HG02938 (cell line): Measurements from ENCODE around the gene ANXA3.

Experiments
- ATAC-seq: cut with Tn5 transposase; IDR thresholded peaks from one replicate; pipeline ENCODE4 v1.9.1; 2021; ENCODE audit warnings: mild to moderate bottlenecking, moderate library complexity; ENCODE audit not compliant: unreplicated experiment

The ANXA3 gene

DNA sequence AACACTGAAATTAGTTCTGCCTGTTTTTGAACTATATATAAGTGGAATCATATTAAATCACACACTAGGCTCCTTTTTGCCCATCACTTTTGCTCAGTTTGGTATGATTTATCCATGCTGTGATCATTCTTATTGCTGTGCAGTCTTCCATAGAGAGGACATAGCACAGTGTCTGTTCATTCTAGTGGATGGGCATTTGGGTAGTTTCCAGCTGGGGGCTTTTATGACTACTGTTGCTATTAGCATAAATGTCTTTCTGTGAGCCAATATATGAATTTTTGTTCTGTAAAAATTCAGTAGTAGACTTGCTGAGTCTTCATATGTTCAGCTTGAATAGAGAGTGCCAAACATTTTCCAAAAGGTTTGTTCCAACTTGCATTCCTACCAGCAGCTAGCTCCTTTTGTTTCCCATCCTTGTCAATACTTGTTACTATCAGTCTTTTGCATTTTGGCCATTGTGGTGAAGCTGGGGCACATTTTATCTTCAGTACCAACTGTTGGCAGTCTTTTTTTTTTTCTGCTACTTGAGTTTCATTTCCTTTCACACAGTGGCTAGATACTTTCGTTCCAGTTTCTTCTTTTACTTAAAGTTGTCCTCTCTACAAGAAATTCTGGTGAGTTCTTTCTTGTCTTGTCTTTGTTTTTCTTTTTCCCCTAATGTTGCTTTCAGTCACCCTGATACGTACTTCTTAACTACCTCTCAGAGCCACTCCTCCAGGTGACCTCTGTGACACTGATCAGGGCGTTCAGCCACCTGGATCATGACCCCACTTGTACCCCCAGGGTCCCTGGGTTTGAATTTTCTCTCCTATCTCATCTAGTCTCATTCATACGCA lies 87.0 kb downstream of the ANXA3 start:
- peak; percentile 80 for ATAC-seq

DNA sequence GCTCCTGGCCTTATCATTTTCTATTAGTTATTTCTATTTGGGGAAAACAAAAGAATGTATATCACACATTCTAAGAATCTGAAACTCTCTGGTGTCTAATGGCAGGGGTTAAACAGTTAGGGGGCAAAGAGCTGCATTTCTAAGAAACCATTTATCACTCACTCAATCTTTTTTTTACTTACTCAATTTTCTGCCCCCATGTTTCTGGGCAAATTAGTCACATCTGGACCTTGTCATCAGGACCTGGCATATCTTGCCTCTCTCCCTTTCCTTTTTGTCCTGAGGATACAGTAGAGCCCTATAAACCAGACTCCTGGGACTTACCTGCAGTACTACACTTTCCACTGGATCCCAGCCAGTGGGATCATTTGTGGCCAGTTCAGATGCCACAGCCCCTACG lies 89.1 kb downstream of the ANXA3 start:
- ATAC-seq = no peak

DNA sequence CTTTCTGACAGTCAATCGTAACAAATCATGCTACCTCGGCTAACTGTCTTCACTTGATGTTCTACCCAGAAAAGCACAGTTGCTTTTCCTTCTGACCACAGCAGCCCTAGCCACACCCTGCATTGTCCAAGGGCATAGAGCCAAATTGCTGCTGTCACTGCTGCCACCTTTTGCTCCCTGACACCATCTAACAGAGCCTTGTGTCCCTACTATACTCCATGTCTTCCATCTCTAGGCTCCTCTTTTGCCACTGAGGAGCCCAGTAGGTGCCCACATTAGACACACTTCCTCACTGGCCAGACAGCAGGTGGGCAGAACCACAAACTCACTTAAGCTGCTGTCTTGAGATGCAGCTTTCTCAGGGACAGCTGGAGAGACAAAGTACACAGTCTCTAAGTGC lies 91.4 kb downstream of the ANXA3 start:
- ATAC-seq = no peak

DNA sequence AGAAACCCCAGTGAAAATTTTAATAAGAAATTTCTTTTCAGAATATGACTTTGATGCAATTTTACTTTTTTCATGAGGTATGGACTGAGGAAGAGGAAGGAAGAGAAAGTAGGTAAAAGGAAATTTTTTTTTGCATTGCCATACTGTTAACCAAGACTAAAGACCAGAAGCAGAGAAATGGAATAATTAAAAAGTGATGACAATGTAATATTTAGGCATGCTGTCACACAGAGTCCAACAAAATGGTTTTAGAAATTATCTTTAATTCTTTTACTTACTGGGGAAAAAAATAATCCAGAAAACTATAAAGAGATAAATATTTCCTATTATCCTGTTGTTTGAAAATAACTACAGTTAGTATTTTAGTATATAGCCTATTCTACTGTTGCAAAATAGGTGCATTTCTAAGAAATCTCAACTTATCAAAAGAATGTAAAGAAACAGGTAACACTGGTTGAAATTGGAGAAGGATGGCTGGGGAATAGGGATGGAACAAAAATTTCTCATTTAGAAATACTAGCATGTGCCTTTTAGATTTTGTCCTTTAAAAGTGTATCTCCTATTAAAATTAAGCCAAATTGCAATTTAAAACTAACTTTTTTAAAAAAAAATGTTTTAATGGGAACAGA lies 92.6 kb downstream of the ANXA3 start:
- no peak for ATAC-seq

DNA sequence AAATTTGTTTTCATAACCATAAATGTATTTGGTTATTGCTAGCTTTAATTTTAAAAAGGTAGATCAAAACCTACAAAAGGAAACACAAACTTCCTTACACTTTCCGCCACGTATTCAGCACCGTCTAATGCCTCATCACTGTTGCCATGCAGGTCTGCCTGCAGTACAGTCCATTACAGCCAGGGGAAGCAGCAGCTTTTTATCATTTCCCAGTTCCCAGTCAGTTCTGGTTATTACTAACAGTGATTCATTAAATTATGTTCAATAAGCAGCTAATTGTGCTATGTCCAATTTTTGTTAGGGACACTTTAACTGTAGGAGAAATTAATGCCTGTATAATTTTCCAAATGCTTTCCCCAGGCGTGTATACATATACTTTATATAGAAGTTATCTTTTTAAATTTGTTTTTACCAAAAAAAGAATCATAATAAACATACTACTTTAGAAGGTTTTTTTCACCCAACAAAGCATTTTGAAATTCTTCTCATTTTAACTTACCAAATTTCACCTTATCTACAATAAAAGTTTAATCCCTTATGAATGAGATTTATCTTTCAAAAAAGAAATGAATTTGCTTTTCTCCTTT lies 93.3 kb downstream of the ANXA3 start:
- peak; percentile 94 for ATAC-seq

DNA sequence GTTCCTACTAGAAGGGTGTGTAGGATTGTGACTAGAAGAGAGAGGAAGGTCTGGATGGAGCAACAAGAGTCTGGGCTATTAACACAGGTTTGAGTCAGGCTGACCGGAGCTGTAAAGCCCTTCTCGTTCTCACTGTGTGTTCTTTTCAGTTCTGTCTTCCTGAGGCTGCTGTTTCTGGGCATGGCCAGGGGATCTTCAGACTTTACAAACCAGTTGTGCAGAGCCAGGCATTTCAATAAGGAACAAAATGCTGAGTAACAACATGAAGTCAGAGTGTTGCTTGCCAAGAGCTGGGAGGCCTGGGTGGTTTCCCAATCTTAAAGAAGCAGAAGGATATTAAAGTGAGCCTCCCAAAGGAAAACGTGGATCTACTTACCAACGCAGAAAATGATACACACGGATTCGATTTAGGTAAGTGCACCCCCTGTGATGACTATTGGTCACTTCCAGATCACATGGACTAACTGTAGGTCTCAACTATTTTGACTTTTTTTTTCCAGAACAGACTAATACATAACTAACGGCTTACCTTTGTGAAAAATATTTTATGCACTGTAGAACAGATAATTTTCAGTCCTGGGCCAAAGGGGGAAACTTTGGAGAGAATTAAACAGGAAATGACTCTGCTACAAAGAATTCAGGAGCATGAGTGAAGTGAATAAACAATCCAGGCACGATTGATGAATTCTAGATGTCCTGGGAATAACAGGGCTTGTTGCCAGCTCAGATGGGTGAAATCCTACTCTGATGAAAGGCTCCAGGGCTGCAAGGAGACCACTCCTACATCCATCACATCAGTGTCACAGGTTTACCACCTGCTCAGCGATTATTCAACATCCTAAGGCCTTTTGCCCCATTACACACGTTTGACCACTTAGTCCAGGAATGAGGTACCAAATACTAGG lies 94.5 kb downstream of the ANXA3 start:
- ATAC-seq = no peak

DNA sequence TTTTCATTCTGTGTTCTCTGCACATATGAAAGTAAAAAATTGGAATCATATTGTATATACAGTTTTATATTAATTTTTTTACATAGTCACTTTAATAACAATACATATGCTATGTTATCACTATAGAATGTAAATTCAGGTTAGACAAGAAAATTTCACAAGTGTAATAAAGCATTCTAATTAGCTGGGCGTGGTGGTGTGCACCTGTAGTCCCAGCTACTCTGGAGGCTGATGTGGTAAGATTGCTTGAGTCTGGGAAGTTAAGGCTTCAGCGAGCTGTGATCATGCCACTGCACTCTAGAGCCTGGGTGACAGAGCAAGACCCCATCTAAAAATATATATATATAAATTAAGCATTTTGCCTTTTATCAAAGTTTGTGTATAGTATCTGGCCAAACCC lies 95.7 kb downstream of the ANXA3 start:
- ATAC-seq = no peak

DNA sequence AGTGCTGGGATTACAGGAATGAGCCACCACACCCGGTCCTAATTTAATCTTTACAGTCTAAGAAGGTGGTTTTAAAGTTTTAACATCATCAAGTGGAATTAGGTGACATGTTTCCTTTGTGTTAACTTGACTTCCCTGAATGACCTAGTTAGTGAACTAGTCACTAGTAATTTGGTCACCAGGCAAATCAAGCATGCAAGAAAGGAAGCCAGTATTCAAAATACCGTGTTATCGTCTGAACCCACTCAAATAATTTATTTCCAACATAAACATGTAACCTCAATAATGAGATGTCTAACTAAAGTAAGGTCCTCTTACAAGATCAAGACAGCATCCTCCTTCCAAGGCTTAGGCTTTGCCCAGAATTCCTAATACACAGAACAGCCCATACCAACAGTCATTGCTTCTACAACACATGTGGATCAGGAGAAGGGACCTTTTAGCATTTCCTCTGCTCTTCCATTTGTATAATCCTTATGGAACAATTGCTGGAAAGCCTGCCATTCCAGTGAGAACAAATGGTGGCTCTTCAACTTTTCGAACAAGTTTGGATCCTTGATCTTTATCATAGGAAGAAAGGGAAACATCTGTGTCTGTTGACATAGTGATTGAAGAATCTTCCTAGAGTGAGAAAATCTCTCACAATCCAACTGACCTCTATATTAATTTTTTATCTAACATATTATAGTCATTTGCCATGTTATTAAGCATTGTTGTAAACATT lies 97.2 kb downstream of the ANXA3 start:
- no peak for ATAC-seq

DNA sequence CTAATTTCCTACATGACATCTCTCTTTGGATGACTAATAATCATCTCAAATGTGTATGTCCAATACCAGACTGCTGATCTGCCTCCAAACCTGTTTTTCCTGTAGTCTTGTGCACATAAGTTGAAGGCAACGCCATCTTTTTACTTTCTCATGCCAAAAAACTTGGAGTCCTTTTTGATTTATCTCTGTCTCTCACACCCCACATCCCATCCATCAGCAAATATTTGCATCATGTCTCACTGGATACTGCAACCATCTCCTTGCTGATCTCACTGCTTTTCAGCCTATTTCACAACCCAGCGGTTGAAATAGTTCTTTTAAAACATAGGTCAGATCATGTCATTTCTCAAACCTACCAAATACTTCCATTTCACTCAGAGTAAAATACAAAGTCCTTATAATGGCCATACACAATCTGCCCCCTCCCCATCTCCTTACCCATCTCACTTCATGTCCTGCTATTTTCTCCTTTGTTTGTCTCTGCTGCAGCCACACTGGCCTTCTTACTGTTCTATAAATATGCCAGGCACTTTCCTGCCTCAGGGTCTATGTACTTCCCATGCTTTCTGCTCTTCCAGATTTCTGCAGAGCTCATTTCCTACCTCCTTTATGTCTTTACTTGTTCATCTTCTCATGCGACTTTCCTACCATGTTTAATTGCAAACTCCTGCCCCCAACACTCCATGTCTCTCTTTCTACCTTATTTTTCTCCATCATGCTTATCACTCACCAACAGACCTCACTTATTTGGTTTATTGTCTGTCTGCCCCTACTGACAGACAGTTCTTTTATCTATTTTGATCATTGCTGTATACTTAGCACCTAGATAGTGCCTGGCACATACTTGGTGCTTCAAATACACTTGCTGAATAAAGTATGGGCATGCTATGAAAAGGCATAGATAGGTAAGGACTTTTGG lies 98.8 kb downstream of the ANXA3 start:
- no peak for ATAC-seq

DNA sequence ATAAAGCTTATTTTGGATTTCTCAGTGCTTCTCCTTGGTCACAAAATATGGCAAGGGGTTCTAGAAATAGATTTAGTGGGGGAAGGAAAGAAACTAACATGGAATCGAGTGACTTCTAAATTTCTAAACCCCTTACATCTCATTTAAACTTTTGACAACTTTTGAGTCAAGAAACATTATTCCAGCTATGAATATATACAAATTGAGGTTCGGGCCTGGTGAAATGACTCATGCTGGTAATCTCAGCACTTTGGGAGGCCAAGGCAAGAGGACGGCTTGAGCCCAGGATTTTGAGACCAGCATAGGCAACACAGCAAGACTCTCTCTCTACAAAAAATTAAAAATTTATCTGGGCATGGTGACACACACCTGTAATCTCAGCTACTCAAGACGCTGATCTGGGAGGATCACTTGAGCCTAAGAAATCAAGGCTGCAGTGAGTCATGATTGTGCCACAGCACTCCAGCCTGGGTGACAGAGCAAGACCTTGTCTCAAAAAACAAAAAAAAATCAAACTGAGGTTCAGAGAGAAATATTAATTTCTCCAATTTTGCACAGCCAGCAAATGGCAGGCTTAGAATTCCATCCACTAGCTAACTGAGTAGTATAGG lies 99.8 kb downstream of the ANXA3 start:
- no peak for ATAC-seq

DNA sequence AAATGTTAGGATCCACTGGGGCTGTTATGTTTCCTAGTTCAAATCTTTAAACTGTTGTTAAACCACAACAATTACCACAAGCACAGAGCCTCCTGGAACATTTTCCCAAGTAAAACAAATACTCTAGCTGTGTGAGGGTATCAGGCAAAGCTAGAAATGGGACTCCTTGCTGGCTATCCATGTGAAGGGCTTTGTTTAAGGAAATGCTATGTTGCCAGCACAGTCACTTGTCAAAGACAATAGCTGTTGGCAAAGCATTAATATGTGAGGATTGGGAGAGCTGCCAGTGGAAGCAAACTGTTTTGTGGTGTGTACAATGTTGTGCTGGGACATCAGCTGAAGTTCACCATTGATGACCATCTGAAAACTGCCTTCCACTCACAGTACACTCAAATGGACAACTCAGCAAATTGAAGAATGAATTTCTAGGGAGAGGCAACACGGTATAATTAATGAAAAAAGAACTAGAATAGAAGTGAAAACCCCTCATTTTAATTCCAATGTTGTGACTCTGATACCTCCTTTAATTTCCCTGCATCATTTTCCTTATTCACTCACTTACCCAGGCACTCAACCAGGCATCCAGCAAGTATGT lies 100.8 kb downstream of the ANXA3 start:
- no peak for ATAC-seq

DNA sequence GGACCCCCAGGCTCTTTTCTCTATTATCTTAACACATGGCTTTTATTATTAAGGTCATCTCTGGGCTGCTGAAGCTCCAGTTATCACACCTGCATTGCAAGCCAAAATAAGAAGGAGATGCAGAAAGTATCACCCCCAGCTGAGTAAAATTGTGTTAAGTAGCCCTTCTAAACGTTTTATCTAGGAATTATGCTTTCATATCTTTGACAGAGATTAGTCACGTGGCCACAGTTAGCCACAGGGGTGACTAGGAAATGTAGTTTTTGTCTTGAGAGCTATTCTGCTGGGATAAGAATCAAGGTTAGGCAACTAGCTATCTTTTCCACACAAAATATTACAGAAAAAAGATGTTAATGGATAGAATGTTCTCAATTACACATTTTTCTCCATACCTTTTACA lies 102.1 kb downstream of the ANXA3 start:
- no peak for ATAC-seq

DNA sequence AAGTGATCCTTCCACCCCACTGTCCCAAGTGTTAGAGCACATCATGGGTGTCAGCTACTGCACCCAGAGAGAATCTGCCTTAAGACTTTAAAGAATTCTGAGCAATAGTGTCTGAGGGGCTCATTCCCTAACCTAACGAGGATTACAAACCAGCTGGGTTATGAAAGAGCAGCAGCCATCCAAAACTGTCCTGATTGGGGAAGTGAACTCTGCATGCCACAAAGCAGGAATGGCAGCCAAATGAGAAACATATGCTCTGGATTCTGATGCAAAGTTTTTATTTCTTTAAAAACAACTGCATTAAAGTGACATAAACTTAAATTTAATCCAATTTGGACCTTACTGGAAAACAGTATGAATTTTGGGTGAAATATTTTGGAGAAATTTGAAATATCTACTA lies 103.2 kb downstream of the ANXA3 start:
- ATAC-seq = no peak

DNA sequence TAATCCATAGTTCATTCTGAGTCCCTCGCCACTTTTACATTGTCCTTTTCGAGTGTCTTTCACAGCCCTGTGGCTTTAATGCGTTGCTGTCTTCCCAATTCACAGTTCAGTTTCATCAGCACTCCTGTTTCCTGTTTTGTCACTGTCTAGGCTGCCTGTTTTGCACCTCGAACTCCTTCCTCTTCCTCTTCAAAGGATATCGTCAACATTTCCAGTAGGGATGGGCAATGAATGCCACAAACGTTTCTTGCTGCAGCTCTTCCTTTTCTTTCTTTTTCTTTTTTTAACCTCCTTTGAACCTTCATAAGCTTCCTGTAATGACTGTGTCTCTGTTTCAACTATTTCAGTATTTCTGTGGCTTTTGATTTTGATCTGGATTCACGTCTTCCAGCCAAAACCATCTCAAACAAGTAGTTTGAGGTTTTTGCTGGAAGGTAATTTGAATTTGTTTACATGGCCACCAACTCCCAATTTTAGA lies 105.4 kb downstream of the ANXA3 start:
- no peak for ATAC-seq

DNA sequence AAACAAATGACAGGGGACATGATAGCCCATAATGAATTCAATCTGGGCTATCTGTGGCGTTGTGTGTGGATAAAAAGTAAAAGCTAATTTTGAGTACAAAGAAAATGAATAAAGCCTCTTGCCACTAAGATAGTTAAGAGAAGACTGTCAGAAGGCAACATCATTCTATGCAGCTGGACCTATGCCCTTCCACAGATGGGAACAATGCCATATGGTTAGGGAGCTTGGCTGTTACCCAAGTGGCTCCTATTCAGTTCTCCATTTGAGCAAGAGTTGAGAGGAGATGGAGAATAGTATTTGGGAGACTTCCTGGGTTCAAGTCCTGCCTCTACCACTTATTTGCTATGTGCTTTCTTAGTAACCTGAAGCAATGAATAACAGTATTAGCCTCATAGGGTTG lies 107.7 kb downstream of the ANXA3 start:
- no peak for ATAC-seq

DNA sequence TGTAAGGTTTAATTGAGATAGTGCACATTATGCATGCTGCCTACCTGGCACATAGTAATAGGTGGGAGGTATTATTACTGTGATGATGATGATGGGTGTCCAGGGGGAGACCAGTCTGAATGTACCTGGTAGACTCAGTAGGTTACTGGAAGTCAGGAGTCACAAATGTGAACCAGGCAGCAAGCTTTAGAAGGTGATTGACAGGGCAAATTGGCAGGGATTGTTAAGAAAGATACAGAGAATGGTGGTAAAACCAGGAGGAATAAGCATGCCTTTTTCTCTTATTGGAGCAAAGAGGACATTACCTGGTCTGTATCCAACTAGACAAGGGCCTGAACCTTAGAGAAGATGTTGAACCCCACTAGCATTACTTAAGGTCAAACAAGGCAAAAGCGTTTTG lies 108.1 kb downstream of the ANXA3 start:
- no peak for ATAC-seq
